Body of pancreas (tissue), 4 donors: Measurements from ENCODE around the gene MCEE. TPM values are rescaled to one million over a fixed set of nuclear protein-coding genes. Genes with fewer than 3 reads are reported as not detected.

Experiments
- ATAC-seq: fragments of 150-250 bp; one replicate; pipeline ENCODE4 v1.9.1; 2016
- DNase-seq, 4 donors: peaks; one replicate each; pipeline ENCODE4 v3.0.0-alpha.2; 2019
- H3K27ac ChIP-seq, 4 donors: fragments of 200-600 bp; sonication (generic); 1 replicate in 3 of 4; 2 replicates in 1 of 4; pipeline versions ENCODE4 v1.5.1 to v1.6.1; 2016 to 2019; ENCODE audit warnings: mild to moderate bottlenecking in 1 of 4, mixed read lengths in 1 of 4, moderate library complexity in 1 of 4
- H3K27me3 ChIP-seq, 2 donors: fragments of 200-600 bp; sonication (generic); one replicate each; pipeline ENCODE4 v1.6.0; 2016; ENCODE audit warnings: mild to moderate bottlenecking in 1 of 2
- H3K36me3 ChIP-seq, 2 donors: fragments of 200-600 bp; sonication (generic); replicated peaks in 1 of 2; 2 replicates each; pipeline ENCODE4 v1.5.1; 2016; ENCODE audit warnings: low read depth in 2 of 2; ENCODE audit not compliant: insufficient read depth in 1 of 2
- H3K4me1 ChIP-seq: fragments of 200-600 bp; sonication (generic); one replicate; pipeline ENCODE4 v1.6.0; 2016
- H3K4me3 ChIP-seq, 2 donors: fragments of 200-600 bp; sonication (generic); 1 replicate in 1 of 2; 2 replicates in 1 of 2; pipeline ENCODE4 v1.5.1; 2016 to 2019
- H3K9me3 ChIP-seq, 3 donors: fragments of 200-600 bp; sonication (generic); 1 replicate in 2 of 3; 2 replicates in 1 of 3; pipeline ENCODE4 v1.5.1; 2016
- CTCF ChIP-seq, 7 experiments: fragments of 450-650 bp in 4 of 7; fragments of 200-600 bp in 3 of 7; sonication (generic) in 3 of 7; IDR thresholded peaks; one replicate each; pipeline ENCODE4 v1.5.1; 2016 to 2019; ENCODE audit warnings: antibody characterized with exemption in 7 of 7
- POLR2A ChIP-seq, 3 donors: fragments of 450-650 bp; IDR thresholded peaks; one replicate each; pipeline ENCODE4 v1.6.1; 2016; ENCODE audit warnings: antibody characterized with exemption in 3 of 3, mild to moderate bottlenecking in 2 of 3
- WGBS, 2 donors: methylation state at CpG; one replicate each; pipeline ENCODE4 v1.1.5; 2017; 5-methylcytosine and 5-hydroxymethylcytosine counted together
- intact Hi-C: fragments of 100-400 bp; cut with DNase I; formaldehyde crosslinking; loops from one replicate; pipeline ENCODE4 v1.15.1; 2023
- total RNA-seq, 2 donors: library from RNA; depleted of rRNA; stranded (reverse); fragments of >200 nt; gene quantifications; one replicate each; pipeline ENCODE4 v1.1.0, GENCODE V29; 2016

MCEE gene
- total RNA-seq, 2 donors from 2014 or later: 10.1 to 24.7 TPM

- peak overlapping the region in 3 of 4 donors; percentile 89 to 98 (median 96) for H3K27ac ChIP-seq
- TF ChIP-seq POLR2A (IDR thresholded peaks at IDR 0.05) (no peak), CTCF (IDR thresholded peaks at IDR 0.05) (no peak)
- H3K4me1 ChIP-seq: peaks cover 39% of the 10 kb centered on the region
Observed at GRCh38 chr2:71130905-71131244, 846 bp upstream of the MCEE start.

GRCh38 chr2:71129902-71130151 lies 202 bp downstream of the MCEE start:
- peak overlapping the region; percentile 63 to 95 for H3K4me3 ChIP-seq
- H3K36me3 ChIP-seq: peaks cover 0 to 9% of the 10 kb centered on the region in 2 donors
- H3K27ac ChIP-seq: peak overlapping the region; percentile 89 to 98 (median 96)
- intact Hi-C loops: no loop called here
- DNase-seq: peak in 2 of 4 donors; percentile 71 to 76
- ATAC-seq: peak; percentile 60
- 0% methylated on average over 16 to 17 of the region's 17 CpGs for WGBS, 2 donors
- H3K9me3 ChIP-seq: no peaks in the 10 kb centered on the region
- peaks cover 39% of the 10 kb centered on the region for H3K4me1 ChIP-seq
- TF ChIP-seq CTCF (IDR thresholded peaks at IDR 0.05) (no peak), POLR2A (IDR thresholded peaks at IDR 0.05) (peak in 1 of 3 donors; percentile 77)
- no peaks in the 10 kb centered on the region for H3K27me3 ChIP-seq

More at GRCh38 chr2:71130905-71131244, 846 bp upstream of the MCEE start:
- peaks cover 0 to 11% of the 10 kb centered on the region in 2 donors for H3K36me3 ChIP-seq
- intact Hi-C loops: no loop called here
- no peaks in the 10 kb centered on the region for H3K27me3 ChIP-seq
- peak overlapping the region; percentile 63 to 78 for H3K4me3 ChIP-seq
- DNase-seq: no peak
- 0% methylated on average over 4 of the region's 4 CpGs for WGBS, 2 donors
- H3K9me3 ChIP-seq: no peaks in the 10 kb centered on the region
- ATAC-seq: no peak

GRCh38 chr2:71129114-71129901 lies 721 bp downstream of the MCEE start:
- no peak for ATAC-seq
- peaks cover 39% of the 10 kb centered on the region for H3K4me1 ChIP-seq
- 0% methylated on average over 18 of the region's 18 CpGs for WGBS, 2 donors
- DNase-seq: no peak
- no peaks in the 10 kb centered on the region for H3K9me3 ChIP-seq
- H3K27me3 ChIP-seq: no peaks in the 10 kb centered on the region
- peak overlapping the region; percentile 89 to 98 (median 96) for H3K27ac ChIP-seq
- H3K4me3 ChIP-seq: peak overlapping the region; percentile 63 to 95
- peak in 1 of 7 experiments; percentile 8 for TF ChIP-seq CTCF (IDR thresholded peaks at IDR 0.05)
- TF ChIP-seq POLR2A (IDR thresholded peaks at IDR 0.05): no peak
- H3K36me3 ChIP-seq: peaks cover 0 to 5% of the 10 kb centered on the region in 2 donors
- intact Hi-C loops: no loop called here

DNA sequence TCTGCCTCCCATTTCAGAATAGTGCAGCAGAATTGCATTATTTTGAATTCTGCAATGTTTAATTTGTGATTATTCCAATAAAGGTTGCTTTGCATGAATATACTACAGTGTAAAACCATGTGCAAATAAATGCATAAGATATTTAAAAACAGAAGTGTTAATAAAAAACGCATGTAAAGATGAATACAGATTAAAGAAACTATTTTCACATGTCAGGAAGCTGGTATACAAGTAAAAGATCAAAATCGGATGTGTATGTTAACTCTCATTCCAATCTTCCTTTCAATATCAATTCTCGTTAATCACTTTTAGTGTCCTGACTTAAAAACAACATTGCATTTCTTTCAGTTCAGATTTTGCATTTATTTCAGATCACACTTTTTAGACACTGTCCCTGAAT lies 3.1 kb downstream of the MCEE start:
- Histone ChIP-seq H3K36me3 (peaks cover 4 to 9% of the 10 kb centered on the region in 2 donors), H3K27me3 (no peaks in the 10 kb centered on the region), H3K27ac (no peak overlapping the region), H3K4me1 (peaks cover 33% of the 10 kb centered on the region), H3K9me3 (no peaks in the 10 kb centered on the region), H3K4me3 (no peak overlapping the region)
- TF ChIP-seq POLR2A (IDR thresholded peaks at IDR 0.05) (no peak), CTCF (IDR thresholded peaks at IDR 0.05) (no peak)
- ATAC-seq (no peak), DNase-seq (no peak)
- WGBS, 2 donors: 43 to 51% methylated on average over 3 of the region's 3 CpGs
- intact Hi-C loops: no loop called here
